Measurements from ENCODE around the gene SNED1.

The SNED1 gene

GRCh38 chr2:240960309-240960970 is 38.0 kb upstream of the SNED1 start:
- no peak for DNase-seq

- no peak for DNase-seq
Observed at GRCh38 chr2:240960971-240961876, 37.2 kb upstream of the SNED1 start.

GRCh38 chr2:240961910-240962299 is 36.5 kb upstream of the SNED1 start:
- DNase-seq, result no peak

GRCh38 chr2:240962300-240963064 is 35.9 kb upstream of the SNED1 start:
- no peak for DNase-seq

GRCh38 chr2:240963065-240963867 is 35.2 kb upstream of the SNED1 start:
- DNase-seq, result no peak

- no peak for DNase-seq
Observed at GRCh38 chr2:240963868-240964703, 34.3 kb upstream of the SNED1 start.

- no peak for DNase-seq
Observed at GRCh38 chr2:240964704-240965295, 33.6 kb upstream of the SNED1 start.

GRCh38 chr2:240965296-240965904 is 33.0 kb upstream of the SNED1 start:
- DNase-seq, result no peak

- no peak for DNase-seq
Observed at GRCh38 chr2:240965905-240966456, 32.4 kb upstream of the SNED1 start.

- DNase-seq, result no peak
Observed at GRCh38 chr2:240966457-240966905, 31.9 kb upstream of the SNED1 start.

GRCh38 chr2:240966906-240967680 is 31.3 kb upstream of the SNED1 start:
- peak in 1 of 2 experiments; percentile 26 for DNase-seq

- no peak for DNase-seq
Observed at GRCh38 chr2:240967681-240968621, 30.5 kb upstream of the SNED1 start.

GRCh38 chr2:240968731-240969624 is 29.4 kb upstream of the SNED1 start:
- no peak for DNase-seq

GRCh38 chr2:240970104-240970503 is 28.3 kb upstream of the SNED1 start:
- no peak for DNase-seq

- no peak for DNase-seq
Observed at GRCh38 chr2:240970816-240971215, 27.6 kb upstream of the SNED1 start.

- no peak for DNase-seq
Observed at GRCh38 chr2:240972201-240972600, 26.2 kb upstream of the SNED1 start.

All from NCI-H526 (cell line).